Activated CD4-positive, alpha-beta T cell treated with anti-CD3 and anti-CD28 coated beads, Interleukin-2, amount 10 ng/mL, durations not matched to agents 7 days and 5 days (primary cell): Measurements from ENCODE around the gene HRCT1. TPM values are rescaled to one million over a fixed set of nuclear protein-coding genes. Genes with fewer than 3 reads are reported as not detected.
"Not testable (repeated sequence)": the region's sequence is repeated elsewhere in the genome, so short reads cannot be mapped to it uniquely, and the experiment has no call there.

ENCODE experiments used
- CTCF ChIA-PET: fragments of 350-600 bp; sonication (Branson Sonifier 250); formaldehyde crosslinking; loops from one replicate; lab custom pipeline; 2021; ENCODE audit warnings: antibody characterized with exemption; lab: Charles Lee
- POLR2A ChIA-PET: fragments of 350-600 bp; sonication (Branson Sonifier 250); formaldehyde crosslinking; loops from one replicate; lab custom pipeline; 2021; ENCODE audit warnings: antibody characterized with exemption; lab: Charles Lee
- DNase-seq: peaks from one replicate; pipeline ENCODE4 v3.0.0-alpha.2; 2020
- H3K27ac Mint-ChIP-seq: one replicate; pipeline ENCODE4 v1.8.0; 2021; ENCODE audit warnings: mild to moderate bottlenecking, moderate library complexity, mixed read lengths
- H3K27me3 Mint-ChIP-seq: one replicate; pipeline ENCODE4 v1.8.0; 2021; ENCODE audit warnings: mixed read lengths
- H3K36me3 Mint-ChIP-seq: one replicate; pipeline ENCODE4 v1.8.0; 2021; ENCODE audit warnings: low read depth, mixed read lengths
- H3K4me1 Mint-ChIP-seq: one replicate; pipeline ENCODE4 v1.8.0; 2021; ENCODE audit warnings: mixed read lengths
- H3K4me3 Mint-ChIP-seq: one replicate; pipeline ENCODE4 v1.8.0; 2021; ENCODE audit warnings: mild to moderate bottlenecking, moderate library complexity, mixed read lengths
- H3K9me3 Mint-ChIP-seq: one replicate; pipeline ENCODE4 v1.8.0; 2021; ENCODE audit warnings: mixed read lengths
- total RNA-seq, 2 experiments: library from RNA; stranded (reverse); gene quantifications; one replicate each; pipeline ENCODE4 v1.2.3, GENCODE V29; 2021

The HRCT1 gene
- total RNA-seq, 2 experiments from 2014 or later: not detected

- CTCF ChIA-PET: interaction anchor here (0.8 to 1.4 kb wide), 3 partner anchors 12 to 259 kb away, joined by 4 read pairs; no protein-coding TSS in a partner anchor
- no peaks in the 10 kb centered on the region for H3K9me3 Mint-ChIP-seq
- H3K4me1 Mint-ChIP-seq: peaks cover 17% of the 10 kb centered on the region
Measured at GRCh38 chr9:35928591-35929452, 22.8 kb downstream of the HRCT1 start.

GRCh38 chr9:35929453-35929718 lies 23.4 kb downstream of the HRCT1 start:
- no peak overlapping the region for H3K4me3 Mint-ChIP-seq
- H3K4me1 Mint-ChIP-seq: peaks cover 17% of the 10 kb centered on the region
- ChIA-PET POLR2A (no interaction called here), CTCF (interaction anchor here (1.0 to 1.4 kb wide), 2 partner anchors 11 to 258 kb away, joined by 4 read pairs; no protein-coding TSS in a partner anchor)
- H3K36me3 Mint-ChIP-seq: no peaks in the 10 kb centered on the region
- no peaks in the 10 kb centered on the region for H3K9me3 Mint-ChIP-seq
- H3K27me3 Mint-ChIP-seq: peaks cover 9% of the 10 kb centered on the region
- DNase-seq: no peak
- H3K27ac Mint-ChIP-seq: no peak overlapping the region

More at GRCh38 chr9:35928591-35929452, 22.8 kb downstream of the HRCT1 start:
- no peak for DNase-seq
- Mint-ChIP-seq H3K36me3 (no peaks in the 10 kb centered on the region), H3K4me3 (no peak overlapping the region), H3K27ac (no peak overlapping the region), H3K27me3 (peaks cover 9% of the 10 kb centered on the region)
- POLR2A ChIA-PET: no interaction called here

- ChIA-PET CTCF (interaction anchor here (1.3 to 1.4 kb wide), 2 partner anchors 10 to 27 kb away, joined by 4 read pairs; no protein-coding TSS in a partner anchor), POLR2A (no interaction called here)
- Mint-ChIP-seq H3K4me1 (peaks cover 16% of the 10 kb centered on the region), H3K36me3 (no peaks in the 10 kb centered on the region), H3K9me3 (no peaks in the 10 kb centered on the region), H3K4me3 (no peak overlapping the region), H3K27me3 (peaks cover 9% of the 10 kb centered on the region), H3K27ac (no peak overlapping the region)
- DNase-seq: no peak
Measured at GRCh38 chr9:35930521-35930920, 24.5 kb downstream of the HRCT1 start.

- ChIA-PET POLR2A (no interaction called here), CTCF (interaction anchor here (1.3 kb wide), 1 partner anchor 28 kb away, joined by 4 read pairs; no protein-coding TSS in a partner anchor)
- H3K36me3 Mint-ChIP-seq: no peaks in the 10 kb centered on the region
- H3K9me3 Mint-ChIP-seq: no peaks in the 10 kb centered on the region
- no peak overlapping the region for H3K4me3 Mint-ChIP-seq
- H3K27ac Mint-ChIP-seq: no peak overlapping the region
- peaks cover 9% of the 10 kb centered on the region for H3K27me3 Mint-ChIP-seq
- DNase-seq: no peak
- H3K4me1 Mint-ChIP-seq: peaks cover 16% of the 10 kb centered on the region
Measured at GRCh38 chr9:35930989-35931388, 25.0 kb downstream of the HRCT1 start.

GRCh38 chr9:35932735-35933134 lies 26.7 kb downstream of the HRCT1 start:
- POLR2A ChIA-PET: no interaction called here
- peak; percentile 49 for DNase-seq
- peaks cover 18% of the 10 kb centered on the region for H3K4me1 Mint-ChIP-seq

GRCh38 chr9:35933550-35934067 lies 27.6 kb downstream of the HRCT1 start:
- Mint-ChIP-seq H3K4me3 (no peak overlapping the region), H3K27ac (peak overlapping the region; percentile 74), H3K4me1 (peaks cover 25% of the 10 kb centered on the region), H3K27me3 (peaks cover 4% of the 10 kb centered on the region), H3K9me3 (peaks cover 8% of the 10 kb centered on the region), H3K36me3 (peaks cover 6% of the 10 kb centered on the region)
- CTCF ChIA-PET: no interaction called here
- no peak for DNase-seq
- POLR2A ChIA-PET: no interaction called here

More at GRCh38 chr9:35932735-35933134, 26.7 kb downstream of the HRCT1 start:
- Mint-ChIP-seq H3K27me3 (peaks cover 4% of the 10 kb centered on the region), H3K27ac (peak overlapping the region; percentile 7), H3K4me3 (no peak overlapping the region), H3K36me3 (peaks cover 1% of the 10 kb centered on the region), H3K9me3 (peaks cover 8% of the 10 kb centered on the region)
- CTCF ChIA-PET: no interaction called here

GRCh38 chr9:35934069-35934468 lies 28.1 kb downstream of the HRCT1 start:
- H3K36me3 Mint-ChIP-seq, H3K27ac Mint-ChIP-seq, H3K27me3 Mint-ChIP-seq, H3K9me3 Mint-ChIP-seq, H3K4me3 Mint-ChIP-seq, POLR2A ChIA-PET, DNase-seq: not testable (repeated sequence)
- H3K4me1 Mint-ChIP-seq: peaks cover 29% of the 10 kb centered on the region
- CTCF ChIA-PET: interaction anchor here (1.5 kb wide), 1 partner anchor 10 kb away, joined by 3 read pairs; no protein-coding TSS in a partner anchor

GRCh38 chr9:35935261-35935660 lies 29.3 kb downstream of the HRCT1 start:
- DNase-seq: no peak
- no peak overlapping the region for H3K27ac Mint-ChIP-seq
- peaks cover 6% of the 10 kb centered on the region for H3K36me3 Mint-ChIP-seq
- peaks cover 41% of the 10 kb centered on the region for H3K4me1 Mint-ChIP-seq
- H3K9me3 Mint-ChIP-seq: peaks cover 8% of the 10 kb centered on the region
- POLR2A ChIA-PET: no interaction called here
- H3K27me3 Mint-ChIP-seq: peaks cover 1% of the 10 kb centered on the region
- H3K4me3 Mint-ChIP-seq: no peak overlapping the region
- CTCF ChIA-PET: interaction anchor here (1.5 kb wide), 1 partner anchor 11 kb away, joined by 3 read pairs; no protein-coding TSS in a partner anchor

GRCh38 chr9:35935755-35936509 lies 29.9 kb downstream of the HRCT1 start:
- CTCF ChIA-PET: interaction anchor here (1.5 to 1.8 kb wide), 2 partner anchors 10 to 11 kb away, joined by 3 to 5 read pairs; no protein-coding TSS in a partner anchor

GRCh38 chr9:35937227-35937626 lies 31.2 kb downstream of the HRCT1 start:
- ChIA-PET POLR2A (no interaction called here), CTCF (interaction anchor here (1.8 kb wide), 1 partner anchor 8 kb away, joined by 5 read pairs; no protein-coding TSS in a partner anchor)
- no peak overlapping the region for H3K4me3 Mint-ChIP-seq
- no peak for DNase-seq
- H3K36me3 Mint-ChIP-seq: peaks cover 6% of the 10 kb centered on the region
- no peaks in the 10 kb centered on the region for H3K27me3 Mint-ChIP-seq
- H3K9me3 Mint-ChIP-seq: peaks cover 8% of the 10 kb centered on the region
- no peak overlapping the region for H3K27ac Mint-ChIP-seq
- peaks cover 56% of the 10 kb centered on the region for H3K4me1 Mint-ChIP-seq

More at GRCh38 chr9:35935755-35936509, 29.9 kb downstream of the HRCT1 start:
- peaks cover 48% of the 10 kb centered on the region for H3K4me1 Mint-ChIP-seq
- peaks cover 6% of the 10 kb centered on the region for H3K36me3 Mint-ChIP-seq
- H3K27me3 Mint-ChIP-seq: no peaks in the 10 kb centered on the region
- no peak overlapping the region for H3K27ac Mint-ChIP-seq
- H3K9me3 Mint-ChIP-seq: peaks cover 8% of the 10 kb centered on the region
- POLR2A ChIA-PET: no interaction called here
- no peak overlapping the region for H3K4me3 Mint-ChIP-seq
- no peak for DNase-seq

GRCh38 chr9:35938474-35939356 lies 32.7 kb downstream of the HRCT1 start:
- Mint-ChIP-seq H3K4me1 (peaks cover 46% of the 10 kb centered on the region), H3K4me3 (no peak overlapping the region), H3K27ac (no peak overlapping the region), H3K9me3 (peaks cover 8% of the 10 kb centered on the region), H3K36me3 (peaks cover 6% of the 10 kb centered on the region), H3K27me3 (no peaks in the 10 kb centered on the region)
- ChIA-PET POLR2A (no interaction called here), CTCF (interaction anchor here (0.6 to 1.1 kb wide), 2 partner anchors 14 to 23 kb away, joined by 3 to 4 read pairs; no protein-coding TSS in a partner anchor)
- DNase-seq: no peak
